ENCODE data around the gene EGLN3.

The EGLN3 gene

DNA sequence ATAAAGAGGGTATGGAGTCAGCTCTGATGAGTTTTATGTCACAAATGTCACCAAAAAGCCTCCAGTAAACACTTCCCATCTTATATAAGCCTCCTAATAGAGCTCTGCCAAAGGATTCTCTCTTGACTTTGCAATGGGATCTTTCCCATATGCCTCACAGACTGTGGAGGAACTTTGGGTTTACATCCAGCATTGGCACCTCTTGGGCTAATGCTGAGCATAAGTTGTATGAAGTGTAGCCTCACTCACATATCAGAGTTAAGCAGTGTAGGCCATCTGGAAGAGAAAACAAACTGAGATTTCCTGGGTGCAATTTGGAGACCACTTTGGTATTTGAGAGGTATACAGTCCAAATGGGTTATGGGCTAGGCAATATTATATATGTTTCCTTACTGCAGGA lies 24.9 kb downstream of the EGLN3 start:
- Histone ChIP-seq H3K4me1 (ENCODE audit: insufficient read depth, low read length, severe bottlenecking) (no peaks in the 10 kb centered on the region), H3K79me2 (ENCODE audit: insufficient read depth, low read length) (no peaks in the 10 kb centered on the region), H3F3A (ENCODE audit: insufficient read depth, low read length) (no peaks in the 10 kb centered on the region), H3K27ac (ENCODE audit: low read depth, low read length, poor library complexity, severe bottlenecking) (no peak overlapping the region), H3K4me2 (ENCODE audit: low read length) (no peak overlapping the region), H3K36me3 (ENCODE audit: insufficient read depth, low read length) (no peaks in the 10 kb centered on the region), H3K9me3 (ENCODE audit: low read length) (no peaks in the 10 kb centered on the region), H3K27me3 (ENCODE audit: insufficient read depth, low read length) (no peaks in the 10 kb centered on the region; the same call in 1 of the 2 replicates), H2AFZ (ENCODE audit: low read length) (no peak overlapping the region), H3K9me2 (ENCODE audit: low read depth, low read length) (no peaks in the 10 kb centered on the region), H4K20me1 (ENCODE audit: insufficient read depth, low read length) (no peaks in the 10 kb centered on the region), H3K4me3 (ENCODE audit: low read depth, low read length, poor library complexity, severe bottlenecking) (no peak overlapping the region), H3K9ac (ENCODE audit: low read length) (no peak overlapping the region)
- TF ChIP-seq CTCF (IDR thresholded peaks at IDR 0.05; ENCODE audit: low read length) = no peak
- TF ChIP-seq EZH2 (IDR thresholded peaks at IDR 0.05; ENCODE audit: borderline replicate concordance, low read length) = no peak

DNA sequence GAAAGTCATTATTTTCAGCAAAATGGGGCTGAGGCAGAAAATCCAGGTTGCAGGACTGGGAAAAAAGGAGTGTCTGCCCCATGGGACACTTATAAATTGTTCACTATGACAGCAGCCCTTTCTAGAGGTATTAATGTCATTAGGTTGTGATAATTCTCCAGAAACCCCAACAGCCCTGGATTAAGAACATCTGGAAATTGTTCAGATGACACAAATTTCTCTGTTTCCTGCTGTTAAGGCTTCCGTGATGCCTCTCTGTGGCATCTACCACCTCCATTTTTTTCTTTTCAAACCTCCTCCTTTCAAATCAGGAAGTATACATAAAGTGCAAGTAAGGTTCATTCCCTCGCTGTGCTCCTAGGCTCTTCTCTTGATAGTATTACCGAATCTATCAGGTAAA lies 25.6 kb downstream of the EGLN3 start:
- H3K4me1 ChIP-seq (ENCODE audit: insufficient read depth, low read length, severe bottlenecking) = no peaks in the 10 kb centered on the region
- TF ChIP-seq CTCF (IDR thresholded peaks at IDR 0.05; ENCODE audit: low read length) = no peak
- TF ChIP-seq EZH2 (IDR thresholded peaks at IDR 0.05; ENCODE audit: borderline replicate concordance, low read length) = no peak
- H3K36me3 ChIP-seq (ENCODE audit: insufficient read depth, low read length) = no peaks in the 10 kb centered on the region
- no peak overlapping the region for H3K9ac ChIP-seq (ENCODE audit: low read length)
- no peak overlapping the region for H3K4me3 ChIP-seq (ENCODE audit: low read depth, low read length, poor library complexity, severe bottlenecking)
- H3K79me2 ChIP-seq (ENCODE audit: insufficient read depth, low read length) = no peaks in the 10 kb centered on the region
- H3K9me3 ChIP-seq (ENCODE audit: low read length) = no peaks in the 10 kb centered on the region
- no peaks in the 10 kb centered on the region for H4K20me1 ChIP-seq (ENCODE audit: insufficient read depth, low read length)
- no peak overlapping the region for H3K27ac ChIP-seq (ENCODE audit: low read depth, low read length, poor library complexity, severe bottlenecking)
- H3K4me2 ChIP-seq (ENCODE audit: low read length) = no peak overlapping the region
- H3K27me3 ChIP-seq (ENCODE audit: insufficient read depth, low read length) = no peaks in the 10 kb centered on the region; the same call in 1 of the 2 replicates
- H2AFZ ChIP-seq (ENCODE audit: low read length) = no peak overlapping the region
- no peaks in the 10 kb centered on the region for H3K9me2 ChIP-seq (ENCODE audit: low read depth, low read length)
- H3F3A ChIP-seq (ENCODE audit: insufficient read depth, low read length) = no peaks in the 10 kb centered on the region

GRCh38 chr14:33924566-33925100 lies 26.2 kb downstream of the EGLN3 start:
- Histone ChIP-seq H3K4me1 (ENCODE audit: insufficient read depth, low read length, severe bottlenecking) (no peaks in the 10 kb centered on the region), H3K4me2 (ENCODE audit: low read length) (no peak overlapping the region), H3K9ac (ENCODE audit: low read length) (no peak overlapping the region), H3K36me3 (ENCODE audit: insufficient read depth, low read length) (no peaks in the 10 kb centered on the region), H4K20me1 (ENCODE audit: insufficient read depth, low read length) (no peaks in the 10 kb centered on the region), H3K9me2 (ENCODE audit: low read depth, low read length) (no peaks in the 10 kb centered on the region), H3K79me2 (ENCODE audit: insufficient read depth, low read length) (no peaks in the 10 kb centered on the region), H3K9me3 (ENCODE audit: low read length) (no peaks in the 10 kb centered on the region), H3K27ac (ENCODE audit: low read depth, low read length, poor library complexity, severe bottlenecking) (no peak overlapping the region), H3F3A (ENCODE audit: insufficient read depth, low read length) (no peaks in the 10 kb centered on the region), H2AFZ (ENCODE audit: low read length) (no peak overlapping the region), H3K4me3 (ENCODE audit: low read depth, low read length, poor library complexity, severe bottlenecking) (no peak overlapping the region), H3K27me3 (ENCODE audit: insufficient read depth, low read length) (no peaks in the 10 kb centered on the region; the same call in 1 of the 2 replicates)
- TF ChIP-seq CTCF (IDR thresholded peaks at IDR 0.05; ENCODE audit: low read length) (no peak), EZH2 (IDR thresholded peaks at IDR 0.05; ENCODE audit: borderline replicate concordance, low read length) (no peak)

Measured in OCI-LY1 (cell line).